B cell (primary cell): Measurements from ENCODE around the gene STN1. TPM values are rescaled to one million over a fixed set of nuclear protein-coding genes. Genes with fewer than 3 reads are reported as not detected.

Experiments used
- ATAC-seq: fragments of 200-7000 bp; cut with Tn5 transposase; one replicate; pipeline ENCODE4 v1.10.0; 2021; ENCODE audit warnings: low read depth, mild to moderate bottlenecking, moderate number of reproducible peaks, moderate library complexity
- CTCF ChIA-PET: fragments of 350-600 bp; sonication (Branson Sonifier 250); formaldehyde crosslinking; loops from one replicate; lab custom pipeline; 2021; ENCODE audit warnings: antibody characterized with exemption, inconsistent platforms; lab: Charles Lee
- POLR2A ChIA-PET: fragments of 350-600 bp; sonication (Branson Sonifier 250); formaldehyde crosslinking; loops from one replicate; lab custom pipeline; 2021; ENCODE audit warnings: antibody characterized with exemption; lab: Charles Lee
- DNase-seq: peaks from one replicate; pipeline ENCODE4 v3.0.0; 2013
- H2AFZ ChIP-seq: 2 replicates; pipeline ENCODE4 v1.6.1; 2012; ENCODE audit warnings: mild to moderate bottlenecking, low read depth, low read length; ENCODE audit not compliant: insufficient read depth, poor library complexity, severe bottlenecking
- H3K27ac ChIP-seq, 2 donors: 1 replicate in 1 of 2; 2 replicates in 1 of 2; pipeline ENCODE4 v1.5.1; 2012 to 2013; ENCODE audit warnings: low read length in 2 of 2, mild to moderate bottlenecking in 2 of 2, moderate library complexity in 1 of 2
- H3K27me3 ChIP-seq, 4 experiments: fragments of 200-600 bp in 1 of 4; sonication (generic) in 1 of 4; replicated peaks in 1 of 4; 1 replicate in 2 of 4; 2 replicates in 2 of 4; pipeline versions ENCODE4 v1.6.1 to v1.7.0; 2013 to 2016; ENCODE audit warnings: low read length in 3 of 4, mild to moderate bottlenecking in 2 of 4, mixed read lengths in 1 of 4, moderate library complexity in 1 of 4; ENCODE audit not compliant: insufficient read depth in 4 of 4, control insufficient read depth in 3 of 4; ENCODE audit errors: control extremely low read depth in 1 of 4
- H3K36me3 ChIP-seq, 2 experiments: replicated peaks in 1 of 2; 1 replicate in 1 of 2; 2 replicates in 1 of 2; pipeline versions ENCODE4 v1.6.1 to v1.7.1; 2013; ENCODE audit warnings: low read length in 1 of 2; ENCODE audit not compliant: insufficient read depth in 2 of 2, control insufficient read depth in 1 of 2; ENCODE audit errors: control extremely low read depth in 1 of 2, extremely low read depth in 1 of 2
- H3K4me1 ChIP-seq, 2 donors: fragments of 200-600 bp in 1 of 2; sonication (generic) in 1 of 2; 1 replicate in 1 of 2; 2 replicates in 1 of 2; pipeline versions ENCODE4 v1.5.1 to v1.6.1; 2013 to 2017; ENCODE audit warnings: low read length in 2 of 2; ENCODE audit not compliant: control insufficient read depth in 2 of 2, insufficient read depth in 2 of 2
- H3K4me2 ChIP-seq: replicated peaks from 2 replicates; pipeline ENCODE3; 2012; ENCODE audit warnings: mild to moderate bottlenecking, low read depth, low read length; ENCODE audit not compliant: poor library complexity, severe bottlenecking
- H3K4me3 ChIP-seq, 5 experiments: fragments of 200-600 bp in 1 of 5; sonication (generic) in 1 of 5; 1 replicate in 3 of 5; 2 replicates in 2 of 5; pipeline versions ENCODE4 v1.5.1 to v1.7.0; 2011 to 2016; ENCODE audit warnings: low read length in 4 of 5, mild to moderate bottlenecking in 4 of 5, low read depth in 2 of 5, control low read depth in 1 of 5, moderate library complexity in 1 of 5; ENCODE audit not compliant: insufficient read depth in 1 of 5; ENCODE audit errors: control extremely low read depth in 1 of 5, extremely low read depth in 1 of 5
- H3K79me2 ChIP-seq: fragments of 200-600 bp; sonication (generic); one replicate; pipeline ENCODE4 v1.6.0; 2016; ENCODE audit warnings: low read length; ENCODE audit not compliant: control insufficient read depth, insufficient read depth
- H3K9ac ChIP-seq: fragments of 200-600 bp; sonication (generic); 2 replicates; pipeline ENCODE4 v1.6.1; 2017; ENCODE audit warnings: mild to moderate bottlenecking, low read length, moderate library complexity
- H3K9me3 ChIP-seq, 3 donors: one replicate each; pipeline versions ENCODE4 v1.6.1 to v1.7.1; 2013; ENCODE audit warnings: low read length in 2 of 3; ENCODE audit not compliant: control insufficient read depth in 2 of 3, insufficient read depth in 1 of 3; ENCODE audit errors: control extremely low read depth in 1 of 3
- H4K20me1 ChIP-seq: 2 replicates; pipeline ENCODE4 v1.6.0; 2012; ENCODE audit warnings: mild to moderate bottlenecking, low read length; ENCODE audit not compliant: insufficient read depth, control insufficient read depth, poor library complexity, severe bottlenecking
- H3K27ac Mint-ChIP-seq: one replicate; pipeline ENCODE4 v1.8.0; 2021; ENCODE audit warnings: mixed read lengths
- H3K27me3 Mint-ChIP-seq: one replicate; pipeline ENCODE4 v1.8.0; 2021; ENCODE audit warnings: mixed read lengths
- H3K4me1 Mint-ChIP-seq: one replicate; pipeline ENCODE4 v1.8.0; 2021; ENCODE audit warnings: mixed read lengths
- H3K4me3 Mint-ChIP-seq: one replicate; pipeline ENCODE4 v1.8.0; 2021; ENCODE audit warnings: mixed read lengths
- H3K9me3 Mint-ChIP-seq: one replicate; pipeline ENCODE4 v1.8.0; 2022; ENCODE audit warnings: mixed read lengths; ENCODE audit not compliant: insufficient read depth
- EZH2 ChIP-seq: IDR thresholded peaks from 2 replicates; pipeline ENCODE4 v1.6.1; 2012; ENCODE audit warnings: borderline replicate concordance, low read depth, mild to moderate bottlenecking, moderate library complexity, low read length; ENCODE audit not compliant: insufficient read depth, poor library complexity, severe bottlenecking
- WGBS: methylation state at CpG from one replicate; pipeline ENCODE4 v1.1.5; 2013; ENCODE audit warnings: missing lambda C conversion rate; ENCODE audit not compliant: insufficient coverage; 5-methylcytosine and 5-hydroxymethylcytosine counted together
- intact Hi-C: fragments of 100-400 bp; cut with micrococcal nuclease; formaldehyde crosslinking; loops from one replicate; pipeline ENCODE4 v1.10.0; 2022
- polyA plus RNA-seq: library from polyadenylated mRNA; depleted of rRNA; stranded (reverse); fragments of >200 nt; gene quantifications from 2 replicates; pipeline ENCODE4 v1.2.3, GENCODE V29; 2012
- total RNA-seq, 2 donors: library from RNA; stranded (reverse); fragments of 120-200 nt in 1 of 2; gene quantifications; 1 replicate in 1 of 2; 2 replicates in 1 of 2; pipeline versions ENCODE4 v1.2.3 to v1.2.4, GENCODE V29; 2013 to 2022
- TF ChIP-seq, protein P1 (sequence below): fragments of 200-600 bp; IDR thresholded peaks from one replicate; pipeline ENCODE4 v1.8.0; 2022; ENCODE audit warnings: antibody characterized with exemption, mild to moderate bottlenecking

STN1 gene
- total and polyA plus RNA-seq, 2 donors (not counting 1 experiment from before 2014, with no cell fraction given) = 16.3 to 24.5 TPM

- H3K4me1 ChIP-seq = no peaks in the 10 kb centered on the region
- no peaks in the 10 kb centered on the region for H3K27me3 Mint-ChIP-seq
- no peaks in the 10 kb centered on the region for H3K27me3 ChIP-seq
- no peaks in the 10 kb centered on the region for H3K36me3 ChIP-seq
- H3K79me2 ChIP-seq = no peaks in the 10 kb centered on the region
- DNase-seq (no peak), ATAC-seq (no peak)
- no peaks in the 10 kb centered on the region for H3K9me3 Mint-ChIP-seq
- no peak overlapping the region for H3K9ac ChIP-seq
- 98% methylated on average over 6 of the region's 6 CpGs for WGBS
- no peak overlapping the region for H2AFZ ChIP-seq
- no peak overlapping the region for H3K27ac Mint-ChIP-seq
- no peak for TF ChIP-seq EZH2
- TF ChIP-seq, protein P1, sequence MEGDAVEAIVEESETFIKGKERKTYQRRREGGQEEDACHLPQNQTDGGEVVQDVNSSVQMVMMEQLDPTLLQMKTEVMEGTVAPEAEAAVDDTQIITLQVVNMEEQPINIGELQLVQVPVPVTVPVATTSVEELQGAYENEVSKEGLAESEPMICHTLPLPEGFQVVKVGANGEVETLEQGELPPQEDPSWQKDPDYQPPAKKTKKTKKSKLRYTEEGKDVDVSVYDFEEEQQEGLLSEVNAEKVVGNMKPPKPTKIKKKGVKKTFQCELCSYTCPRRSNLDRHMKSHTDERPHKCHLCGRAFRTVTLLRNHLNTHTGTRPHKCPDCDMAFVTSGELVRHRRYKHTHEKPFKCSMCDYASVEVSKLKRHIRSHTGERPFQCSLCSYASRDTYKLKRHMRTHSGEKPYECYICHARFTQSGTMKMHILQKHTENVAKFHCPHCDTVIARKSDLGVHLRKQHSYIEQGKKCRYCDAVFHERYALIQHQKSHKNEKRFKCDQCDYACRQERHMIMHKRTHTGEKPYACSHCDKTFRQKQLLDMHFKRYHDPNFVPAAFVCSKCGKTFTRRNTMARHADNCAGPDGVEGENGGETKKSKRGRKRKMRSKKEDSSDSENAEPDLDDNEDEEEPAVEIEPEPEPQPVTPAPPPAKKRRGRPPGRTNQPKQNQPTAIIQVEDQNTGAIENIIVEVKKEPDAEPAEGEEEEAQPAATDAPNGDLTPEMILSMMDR = no peak
- ChIA-PET POLR2A (no interaction called here), CTCF (no interaction called here)
- H3K4me2 ChIP-seq = no peak overlapping the region
- no peak overlapping the region for H3K4me3 ChIP-seq
- no peak overlapping the region for H3K4me3 Mint-ChIP-seq
- H3K27ac ChIP-seq = no peak overlapping the region
- no peaks in the 10 kb centered on the region for H4K20me1 ChIP-seq
- no peaks in the 10 kb centered on the region for H3K9me3 ChIP-seq
- intact Hi-C loops = no loop called here
- H3K4me1 Mint-ChIP-seq = no peaks in the 10 kb centered on the region
These were observed 10.8 kb upstream of the STN1 start for GRCh38 chr10:103928784-103929183.

GRCh38 chr10:103926722-103927319 is 8.8 kb upstream of the STN1 start:
- no peaks in the 10 kb centered on the region for H3K9me3 ChIP-seq
- intact Hi-C loops = no loop called here
- ChIA-PET CTCF (interaction anchor here (0.7 kb wide), 1 partner anchor 180 kb away, joined by 3 read pairs; no protein-coding TSS in a partner anchor), POLR2A (no interaction called here)
- H3K36me3 ChIP-seq = no peaks in the 10 kb centered on the region
- no peak for DNase-seq
- no peaks in the 10 kb centered on the region for H3K79me2 ChIP-seq
- H3K4me1 Mint-ChIP-seq = no peaks in the 10 kb centered on the region
- no peak for ATAC-seq
- H3K4me2 ChIP-seq = no peak overlapping the region
- H3K27me3 ChIP-seq = no peaks in the 10 kb centered on the region
- H3K27me3 Mint-ChIP-seq = no peaks in the 10 kb centered on the region
- H2AFZ ChIP-seq = no peak overlapping the region
- TF ChIP-seq EZH2 = no peak
- TF ChIP-seq, protein P1 = no peak
- no peak overlapping the region for H3K4me3 Mint-ChIP-seq
- H4K20me1 ChIP-seq = no peaks in the 10 kb centered on the region
- H3K9me3 Mint-ChIP-seq = no peaks in the 10 kb centered on the region
- no peak overlapping the region for H3K4me3 ChIP-seq
- H3K27ac Mint-ChIP-seq = no peak overlapping the region
- no peak overlapping the region for H3K9ac ChIP-seq
- WGBS = no CpG with 5 or more reads among the region's 2 CpGs
- H3K4me1 ChIP-seq = peaks cover 0 to under 1% of the 10 kb centered on the region in 2 donors
- no peak overlapping the region for H3K27ac ChIP-seq
